ENCODE data around the gene PHLDB1. TPM values are rescaled to one million over a fixed set of nuclear protein-coding genes. Genes with fewer than 3 reads are reported as not detected.
"Not testable (repeated sequence)": the region's sequence is repeated elsewhere in the genome, so short reads cannot be mapped to it uniquely, and the experiment has no call there.

PHLDB1 gene
- total RNA-seq, 1 experiment from 2014 or later = 48.7 TPM

DNA sequence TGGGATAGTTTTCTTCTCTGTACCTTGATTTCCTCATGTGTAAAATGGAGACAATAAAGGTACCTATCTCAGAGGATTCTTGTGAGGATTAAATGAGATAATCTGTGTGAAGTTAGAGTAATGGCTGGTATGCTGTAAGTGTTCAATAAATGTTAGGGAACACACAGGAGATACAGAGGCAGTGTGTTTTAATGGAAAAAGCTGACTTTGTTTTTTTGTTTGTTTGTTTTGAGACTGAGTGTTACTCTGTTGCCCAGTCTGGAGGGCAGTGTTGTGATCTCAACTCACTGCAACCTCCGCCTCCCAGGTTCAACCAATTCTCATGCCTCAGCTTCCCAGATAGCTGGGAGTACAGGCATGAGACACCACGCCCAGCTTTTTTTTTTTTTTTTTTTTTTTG is 37.7 kb upstream of the PHLDB1 start:
- Histone ChIP-seq H3K27me3 (replicated peaks; ENCODE audit: insufficient read depth, low read depth, low read length, poor library complexity) (no peaks in the 10 kb centered on the region), H3K4me1 (ENCODE audit: insufficient read depth, low read length, poor library complexity, severe bottlenecking) (peaks cover 17% of the 10 kb centered on the region), H3K4me3 (ENCODE audit: low read depth, low read length, poor library complexity, severe bottlenecking) (no peak overlapping the region), H3K9me3 (ENCODE audit: low read depth, low read length, poor library complexity, severe bottlenecking) (no peaks in the 10 kb centered on the region), H3K27ac (ENCODE audit: low read depth, low read length, poor library complexity, severe bottlenecking) (no peak overlapping the region), H3K36me3 (ENCODE audit: insufficient read depth, low read length, poor library complexity, severe bottlenecking) (no peaks in the 10 kb centered on the region)
- CTCF ChIA-PET = interaction anchor here (0.6 kb wide), 2 partner anchors 17 to 275 kb away, joined by 4 to 7 read pairs; no protein-coding TSS in a partner anchor
- intact Hi-C loops (cut with micrococcal nuclease; ENCODE audit: unreplicated experiment) = loop anchor here (5.0 kb wide), 1 partner anchor 422 kb away; no protein-coding TSS in a partner anchor
- BruUV-seq (replicated peaks) = no TSS peak
- no peak for DNase-seq (ENCODE audit: low spot score)
- TF ChIP-seq EZH2 (IDR thresholded peaks at IDR 0.05; ENCODE audit: borderline replicate concordance, low read depth, low read length, poor library complexity, severe bottlenecking) = no peak
- TF ChIP-seq, protein P1, sequence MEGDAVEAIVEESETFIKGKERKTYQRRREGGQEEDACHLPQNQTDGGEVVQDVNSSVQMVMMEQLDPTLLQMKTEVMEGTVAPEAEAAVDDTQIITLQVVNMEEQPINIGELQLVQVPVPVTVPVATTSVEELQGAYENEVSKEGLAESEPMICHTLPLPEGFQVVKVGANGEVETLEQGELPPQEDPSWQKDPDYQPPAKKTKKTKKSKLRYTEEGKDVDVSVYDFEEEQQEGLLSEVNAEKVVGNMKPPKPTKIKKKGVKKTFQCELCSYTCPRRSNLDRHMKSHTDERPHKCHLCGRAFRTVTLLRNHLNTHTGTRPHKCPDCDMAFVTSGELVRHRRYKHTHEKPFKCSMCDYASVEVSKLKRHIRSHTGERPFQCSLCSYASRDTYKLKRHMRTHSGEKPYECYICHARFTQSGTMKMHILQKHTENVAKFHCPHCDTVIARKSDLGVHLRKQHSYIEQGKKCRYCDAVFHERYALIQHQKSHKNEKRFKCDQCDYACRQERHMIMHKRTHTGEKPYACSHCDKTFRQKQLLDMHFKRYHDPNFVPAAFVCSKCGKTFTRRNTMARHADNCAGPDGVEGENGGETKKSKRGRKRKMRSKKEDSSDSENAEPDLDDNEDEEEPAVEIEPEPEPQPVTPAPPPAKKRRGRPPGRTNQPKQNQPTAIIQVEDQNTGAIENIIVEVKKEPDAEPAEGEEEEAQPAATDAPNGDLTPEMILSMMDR (conservative IDR thresholded peaks at IDR 0.05; ENCODE audit: low read depth, low read length) = no peak
- POLR2A ChIA-PET (ENCODE audit: low non-redundant PET) = no interaction called here

DNA sequence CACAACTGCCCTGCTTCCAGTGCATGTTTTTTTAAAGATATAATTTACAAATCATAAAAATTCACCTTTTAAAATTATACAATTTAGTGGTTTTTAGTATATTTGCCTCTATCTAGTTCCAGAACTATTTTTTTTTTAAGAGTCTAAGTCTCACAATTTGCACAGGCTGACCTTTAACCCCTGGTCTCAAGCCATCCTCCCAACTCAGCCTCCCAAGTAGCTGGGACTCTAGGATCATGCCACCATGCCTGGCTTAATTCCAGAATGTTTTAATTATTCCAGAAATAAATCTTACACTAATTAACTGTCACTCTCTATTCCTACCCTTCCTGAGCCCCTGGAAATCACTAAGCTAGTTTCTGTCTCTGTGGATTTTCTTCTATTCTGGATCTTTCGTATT is 36.6 kb upstream of the PHLDB1 start:
- no TSS peak for BruUV-seq (replicated peaks)
- ChIA-PET POLR2A (ENCODE audit: low non-redundant PET) (interaction anchor here (0.5 to 0.7 kb wide), 2 partner anchors 23 to 200 kb away, joined by 3 to 4 read pairs; no protein-coding TSS in a partner anchor), CTCF (no interaction called here)

DNA sequence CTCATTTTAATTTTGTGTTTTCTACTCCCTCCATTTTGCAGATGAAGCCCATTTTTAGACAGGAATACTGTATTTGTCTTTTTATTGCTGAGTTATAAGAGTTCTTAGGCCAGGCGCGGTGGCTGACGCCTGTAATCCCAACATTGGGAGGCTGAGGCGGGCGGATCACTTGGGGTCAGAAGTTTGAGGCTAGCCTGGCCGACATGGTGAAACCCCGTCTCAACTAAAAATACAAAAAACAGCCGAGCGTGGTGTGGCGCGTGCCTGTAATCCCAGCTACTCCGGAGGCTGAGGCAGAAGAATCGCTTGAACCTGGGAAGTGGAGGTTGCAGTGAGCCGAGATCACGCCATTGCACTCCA is 35.7 kb upstream of the PHLDB1 start:
- Histone ChIP-seq H3K4me3 (ENCODE audit: low read depth, low read length, poor library complexity, severe bottlenecking) (peak overlapping the region; percentile 100), H3K27ac (ENCODE audit: low read depth, low read length, poor library complexity, severe bottlenecking) (peak overlapping the region; percentile 98), H3K4me1 (ENCODE audit: insufficient read depth, low read length, poor library complexity, severe bottlenecking) (peaks cover 28% of the 10 kb centered on the region)
- H3K9me3 ChIP-seq (ENCODE audit: low read depth, low read length, poor library complexity, severe bottlenecking); H3K27me3 ChIP-seq (replicated peaks; ENCODE audit: insufficient read depth, low read depth, low read length, poor library complexity); intact Hi-C loops (cut with micrococcal nuclease; ENCODE audit: unreplicated experiment); CTCF ChIA-PET; H3K36me3 ChIP-seq (ENCODE audit: insufficient read depth, low read length, poor library complexity, severe bottlenecking): not testable (repeated sequence)
- DNase-seq (ENCODE audit: low spot score) = peak; percentile 10
- POLR2A ChIA-PET (ENCODE audit: low non-redundant PET) = interaction anchor here (0.7 kb wide), 1 partner anchor 44 kb away, joined by 10 read pairs; no protein-coding TSS in a partner anchor
- TSS peak; percentile 87 for BruUV-seq (replicated peaks)

More for the DNA sequence above, 36.6 kb upstream of the PHLDB1 start:
- DNase-seq (ENCODE audit: low spot score) = no peak
- Histone ChIP-seq H3K4me1 (ENCODE audit: insufficient read depth, low read length, poor library complexity, severe bottlenecking) (peaks cover 24% of the 10 kb centered on the region), H3K27me3 (replicated peaks; ENCODE audit: insufficient read depth, low read depth, low read length, poor library complexity) (no peaks in the 10 kb centered on the region), H3K36me3 (ENCODE audit: insufficient read depth, low read length, poor library complexity, severe bottlenecking) (no peaks in the 10 kb centered on the region), H3K4me3 (ENCODE audit: low read depth, low read length, poor library complexity, severe bottlenecking) (no peak overlapping the region), H3K9me3 (ENCODE audit: low read depth, low read length, poor library complexity, severe bottlenecking) (no peaks in the 10 kb centered on the region), H3K27ac (ENCODE audit: low read depth, low read length, poor library complexity, severe bottlenecking) (no peak overlapping the region)
- intact Hi-C loops (cut with micrococcal nuclease; ENCODE audit: unreplicated experiment) = no loop called here
- TF ChIP-seq, protein P1 (conservative IDR thresholded peaks at IDR 0.05; ENCODE audit: low read depth, low read length) = no peak
- no peak for TF ChIP-seq EZH2 (IDR thresholded peaks at IDR 0.05; ENCODE audit: borderline replicate concordance, low read depth, low read length, poor library complexity, severe bottlenecking)

All from A673 (cell line).